AML-193 (cell line): ENCODE results near the gene TMEM248.
"Not testable (repeated sequence)": the region's sequence is repeated elsewhere in the genome, so short reads cannot be mapped to it uniquely, and the experiment has no call there.

Experiments
- DNase-seq, 2 experiments: peaks; one replicate each; lab custom pipeline; 2025; lab: John Stamatoyannopoulos, UW

TMEM248 gene

DNA sequence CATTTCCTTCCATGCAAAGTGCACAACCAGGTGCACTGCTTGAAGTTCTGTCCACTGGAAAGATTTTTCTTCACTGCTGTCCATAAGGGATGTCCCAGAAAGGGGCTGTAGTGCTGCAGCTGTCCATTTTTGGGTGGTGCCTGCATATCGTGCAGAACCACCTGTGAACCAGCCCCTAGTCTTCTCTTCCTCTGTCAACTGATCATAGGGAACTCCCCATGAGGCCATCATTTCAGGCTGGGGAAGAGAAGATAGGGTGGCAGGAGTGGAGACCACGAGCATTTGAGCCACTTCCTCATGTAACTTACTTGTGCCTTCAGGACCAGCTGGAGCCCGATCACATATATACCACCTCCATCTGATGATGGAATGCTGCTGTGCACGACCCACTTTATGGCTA is 12.4 kb upstream of the TMEM248 start:
- DNase-seq = not testable (repeated sequence)

DNA sequence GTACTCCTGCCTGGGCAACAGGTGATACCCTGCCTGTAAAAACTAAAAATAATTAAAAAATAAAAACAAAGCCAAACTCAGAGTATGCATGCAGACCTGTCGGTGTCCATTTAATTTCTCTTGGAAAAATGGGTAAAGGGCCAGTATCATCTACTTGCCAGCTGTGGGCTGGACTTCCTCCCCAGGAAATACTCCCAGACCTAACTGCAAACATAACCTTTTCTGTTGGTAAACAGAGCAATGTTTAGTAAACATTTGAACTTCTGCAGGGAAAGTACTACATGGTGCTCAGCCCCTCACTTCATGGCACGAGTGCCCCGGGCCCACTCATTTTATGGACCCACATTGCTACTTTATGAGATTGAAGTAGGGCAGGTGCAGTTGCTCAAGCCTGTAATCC is 10.2 kb upstream of the TMEM248 start:
- DNase-seq = no peak

DNA sequence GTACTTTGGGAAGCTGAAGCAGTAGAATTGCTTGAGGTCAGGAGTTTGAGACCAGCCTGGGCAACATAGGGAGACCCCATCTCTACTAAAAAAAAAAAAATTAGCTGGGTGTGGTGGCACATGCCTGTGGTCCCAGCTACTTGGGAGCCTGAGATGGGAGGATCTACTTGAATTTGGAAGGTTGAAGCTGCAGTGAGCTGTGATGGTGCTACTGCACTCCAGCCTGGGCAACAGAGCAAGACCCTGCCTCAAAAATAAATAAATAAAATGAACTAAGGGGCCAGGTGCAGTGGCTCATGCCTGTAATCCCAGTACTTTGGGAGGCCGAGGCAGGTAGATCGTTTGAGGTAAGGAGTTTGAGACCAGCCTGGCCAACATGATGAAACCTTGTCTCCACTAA is 9.8 kb upstream of the TMEM248 start:
- not testable (repeated sequence) for DNase-seq

DNA sequence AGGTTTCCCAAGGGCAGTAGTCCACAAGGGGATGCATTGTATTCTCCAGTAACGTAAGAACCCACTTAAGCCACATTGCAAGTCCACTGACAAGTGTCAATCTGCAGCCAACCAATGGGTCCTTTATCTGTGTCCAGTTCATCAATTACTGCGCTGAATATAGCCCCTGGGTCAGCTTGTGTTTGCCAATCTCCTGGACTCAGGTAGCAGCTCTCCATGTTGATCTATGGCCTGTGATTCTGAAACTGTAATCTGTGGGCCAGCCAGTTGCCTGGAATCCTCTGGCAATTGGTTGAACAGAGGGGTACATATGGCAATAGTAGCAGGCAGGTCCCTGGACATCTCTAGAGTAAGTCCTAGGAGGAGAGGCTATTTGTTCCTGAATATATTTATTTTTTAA is 8.8 kb upstream of the TMEM248 start:
- no peak for DNase-seq

DNA sequence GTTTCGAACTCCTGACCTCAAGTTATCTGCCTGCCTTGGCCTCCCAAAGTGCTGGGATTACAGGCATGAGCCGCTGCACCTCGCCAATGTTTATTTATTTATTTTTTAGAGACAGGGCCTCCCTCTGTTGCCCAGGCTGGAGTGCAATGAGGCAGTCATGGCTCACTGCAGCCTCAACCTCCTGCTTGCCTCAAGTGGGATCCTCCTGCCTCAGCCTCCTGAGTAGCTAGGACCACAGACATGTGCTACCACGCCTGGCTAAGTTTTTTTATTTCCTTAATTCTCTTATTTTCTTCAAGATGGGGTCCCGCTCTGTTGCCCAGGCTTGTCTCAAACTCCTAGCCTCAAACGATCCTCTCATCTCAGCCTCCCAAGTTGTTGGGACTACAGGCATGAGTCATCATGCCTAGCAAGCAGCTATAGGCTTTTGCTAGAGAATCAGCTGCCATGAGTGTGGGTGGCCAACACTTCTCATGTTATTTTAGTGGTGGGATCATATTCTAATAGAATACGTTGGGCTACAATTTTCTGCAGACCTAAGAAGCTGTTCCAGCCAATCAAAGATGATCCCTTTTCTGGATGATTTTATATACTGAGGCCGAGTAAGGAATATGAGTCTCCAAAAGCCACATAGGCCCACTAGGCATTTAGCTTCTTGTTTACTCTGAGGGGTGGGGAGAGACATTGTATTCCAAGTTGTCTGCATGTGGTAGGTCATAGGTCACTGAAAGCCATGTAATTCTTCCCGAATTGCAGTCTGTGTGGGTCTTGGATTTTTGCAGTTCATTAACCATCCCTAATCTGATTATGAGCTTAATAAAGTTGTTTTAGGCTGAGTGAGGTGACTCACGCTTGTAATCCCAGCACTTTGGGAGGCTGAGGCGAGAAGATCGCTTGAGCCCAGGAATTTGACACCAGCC is 7.6 kb upstream of the TMEM248 start:
- no peak for DNase-seq

DNA sequence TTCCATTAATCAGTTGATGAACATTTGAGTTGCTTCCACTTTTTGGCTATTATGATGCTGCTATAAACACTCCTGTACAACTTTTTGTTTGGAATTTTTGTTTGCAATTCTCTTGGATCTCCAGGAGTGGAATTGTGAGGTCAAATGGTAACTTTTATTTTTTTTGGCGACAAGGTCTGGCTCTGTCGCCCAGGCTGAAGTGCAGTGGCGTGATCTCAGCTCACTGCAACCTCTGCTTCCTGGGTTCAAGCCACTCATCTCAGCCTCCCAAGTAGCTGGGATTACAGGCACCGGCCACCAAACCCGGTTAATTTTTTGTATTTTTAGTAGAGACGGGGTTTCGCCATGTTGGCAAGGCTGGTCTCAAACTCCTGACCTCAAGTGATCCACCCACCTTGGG is 3.1 kb upstream of the TMEM248 start:
- not testable (repeated sequence) for DNase-seq

DNA sequence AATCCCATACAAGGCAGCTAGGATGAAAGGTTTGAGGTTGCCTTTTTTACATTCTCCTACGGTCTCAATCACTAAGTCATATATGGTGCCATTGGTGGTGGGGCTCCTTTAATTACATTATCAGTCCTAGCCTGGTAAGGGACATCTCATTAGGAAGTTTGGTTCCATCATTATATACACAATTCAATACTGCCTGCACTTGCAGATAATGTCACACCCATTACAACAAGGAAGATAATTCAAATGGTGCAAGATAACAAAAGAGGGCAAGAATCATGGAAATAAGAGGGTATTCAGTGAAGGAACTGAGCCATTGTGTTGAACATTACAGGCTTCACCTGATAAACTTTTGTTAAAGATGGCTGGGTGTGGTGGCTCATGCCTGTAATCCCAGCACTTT is 1.7 kb upstream of the TMEM248 start:
- no peak for DNase-seq

DNA sequence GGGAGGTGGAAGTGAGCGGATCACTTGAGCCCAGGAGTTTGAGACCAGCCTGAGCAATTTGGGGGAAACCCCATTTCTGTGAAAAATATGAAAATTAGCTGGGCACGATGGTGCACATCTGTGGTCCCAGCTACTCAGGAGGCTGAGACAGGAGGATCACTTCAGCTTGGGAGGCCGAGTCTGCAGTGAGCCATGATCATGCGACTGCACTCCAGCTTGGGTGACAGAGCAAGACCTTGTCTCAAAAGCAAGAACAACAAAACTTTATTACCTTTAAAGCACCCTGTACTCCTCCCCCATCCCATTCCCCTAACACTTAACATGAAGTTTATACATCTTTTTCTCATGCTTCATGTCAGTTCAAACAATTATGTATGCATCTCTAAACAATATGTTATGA is 1.3 kb upstream of the TMEM248 start:
- no peak for DNase-seq

DNA sequence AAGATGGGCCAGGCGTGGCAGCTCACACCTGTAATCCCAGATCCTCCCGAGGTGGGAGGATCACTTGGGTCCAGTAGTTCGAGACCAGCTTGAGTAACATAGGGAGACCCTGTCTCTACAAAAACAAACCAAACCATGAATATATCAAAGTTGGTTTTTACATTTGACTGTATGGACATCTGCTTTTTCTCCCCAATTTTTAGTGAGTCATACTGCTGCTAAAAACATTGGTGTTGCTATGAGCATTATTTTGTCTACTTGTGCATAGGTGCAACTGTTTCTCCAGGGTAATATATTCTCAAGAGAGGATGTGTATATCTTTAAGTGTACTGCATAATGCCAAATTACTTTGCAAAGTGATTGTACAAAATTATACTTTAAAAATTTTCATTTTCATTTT is 769 bp upstream of the TMEM248 start:
- no peak for DNase-seq

DNA sequence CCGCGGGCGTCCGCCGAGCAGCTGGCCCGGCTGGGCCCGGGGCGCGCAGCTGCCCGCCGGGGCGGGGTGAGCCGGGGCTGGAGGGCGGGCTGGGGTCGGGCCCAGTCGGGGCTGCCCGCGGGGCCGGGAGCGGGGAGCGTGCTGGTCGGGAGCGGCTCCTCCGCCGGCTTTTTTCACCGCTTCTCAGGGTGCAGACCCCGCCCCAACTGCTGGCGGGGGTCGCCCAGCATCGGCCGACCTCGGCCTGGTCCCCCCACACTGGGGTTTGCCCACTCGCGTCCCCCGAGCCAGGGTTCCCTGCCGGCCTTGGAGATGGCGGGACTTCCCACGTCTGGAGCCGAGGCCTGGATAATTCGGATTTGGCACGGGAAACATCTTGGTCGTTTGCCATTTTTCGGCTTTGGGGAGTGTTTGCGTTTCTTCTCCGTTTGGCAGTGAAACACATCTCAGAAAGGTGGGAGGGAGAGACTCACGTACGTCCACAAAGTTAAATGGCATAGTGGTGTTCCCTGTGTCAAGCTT is 432 bp downstream of the TMEM248 start:
- DNase-seq = no peak

DNA sequence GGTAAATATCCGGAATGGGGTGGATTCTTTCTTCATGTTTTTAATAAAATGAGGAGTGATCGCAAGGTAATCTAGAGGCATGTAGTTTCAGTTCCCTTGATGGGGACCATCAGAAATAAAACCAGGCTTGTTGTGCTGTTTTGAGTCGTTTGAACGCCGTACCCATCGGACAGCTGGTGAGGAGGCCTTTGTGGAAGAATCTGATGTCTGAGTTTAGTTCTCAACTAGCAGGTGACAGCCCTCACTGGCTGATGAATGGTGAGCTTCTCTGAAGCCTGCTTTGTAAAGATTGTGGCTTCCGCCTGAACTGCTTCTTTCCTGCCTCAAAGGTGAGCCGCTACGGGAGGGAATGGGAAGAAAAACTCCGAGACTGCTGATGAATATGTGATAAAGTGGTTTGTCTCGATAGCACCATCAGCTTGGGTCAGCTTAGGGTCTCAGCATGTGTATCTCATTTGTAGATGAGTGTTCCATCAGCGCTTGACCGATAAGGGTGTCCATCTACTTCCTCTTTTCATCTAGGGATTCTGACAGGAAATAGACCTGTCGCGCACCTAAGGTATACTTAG is 977 bp downstream of the TMEM248 start:
- peak in 1 of 2 experiments; percentile 35 for DNase-seq

DNA sequence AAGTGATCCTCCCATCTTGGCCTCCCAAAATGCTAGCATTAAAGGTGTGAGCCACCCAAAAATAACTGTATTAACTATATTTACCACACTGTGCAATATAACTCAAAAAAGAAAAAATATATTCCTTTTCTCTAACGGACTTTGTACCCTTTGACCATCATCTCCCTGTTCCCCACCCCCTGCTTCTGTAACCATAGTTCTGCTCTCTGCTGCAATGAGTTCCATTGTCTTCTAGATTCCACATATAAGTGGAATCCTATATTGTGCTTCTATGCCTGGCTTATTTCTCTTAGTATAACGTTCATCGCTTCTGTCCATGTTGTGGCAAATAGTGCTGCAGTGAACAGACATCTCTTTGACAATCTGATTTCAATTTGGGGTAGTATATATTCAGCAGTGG is 4.2 kb downstream of the TMEM248 start:
- no peak for DNase-seq

DNA sequence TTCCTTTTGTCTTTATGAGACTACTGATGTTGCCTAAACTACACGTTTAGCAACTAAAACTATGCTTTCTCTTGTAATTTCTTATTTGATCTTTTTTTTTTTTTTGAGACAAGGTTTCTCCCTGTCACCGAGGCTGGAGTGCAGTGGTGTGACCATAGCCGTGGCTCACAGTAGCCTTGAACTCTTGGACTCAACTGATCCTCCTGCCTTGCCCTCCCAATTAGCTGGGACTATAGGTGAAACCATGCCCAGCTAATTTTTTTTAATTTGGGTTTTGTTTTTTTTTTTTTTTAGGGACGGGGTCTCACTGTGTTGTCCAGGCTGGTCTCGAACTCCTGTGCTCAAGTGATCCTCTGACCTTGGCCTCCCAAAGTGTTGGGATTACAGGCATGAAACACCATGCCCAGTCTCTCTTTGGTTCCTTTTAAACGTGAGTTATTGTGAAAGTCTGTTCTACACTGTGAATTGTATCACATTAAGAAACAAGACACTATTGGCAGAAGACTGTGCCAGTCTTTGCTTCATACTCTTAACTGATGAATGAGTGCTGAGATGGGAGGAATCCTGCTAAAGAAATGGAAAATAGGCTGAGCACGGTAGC is 6.4 kb downstream of the TMEM248 start:
- DNase-seq = no peak

DNA sequence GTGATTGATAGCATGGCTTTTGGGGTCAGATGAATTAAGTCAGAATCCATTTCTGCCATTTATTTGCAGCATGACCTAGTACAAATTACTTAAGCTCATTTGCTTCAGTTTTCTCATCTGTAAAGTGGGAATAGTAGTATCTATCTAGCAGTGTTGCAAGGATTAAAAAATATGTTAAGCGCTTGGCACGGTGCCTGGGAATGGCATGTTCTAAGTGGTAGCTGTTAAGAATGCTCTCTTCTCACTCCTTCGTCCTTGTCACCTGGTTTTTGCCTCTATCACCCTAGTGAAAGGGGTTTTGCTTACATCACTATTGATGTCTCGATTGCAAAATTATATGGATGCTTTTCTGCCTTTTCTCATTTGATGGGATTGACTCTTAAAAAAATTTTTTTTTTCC is 7.4 kb downstream of the TMEM248 start:
- no peak for DNase-seq

DNA sequence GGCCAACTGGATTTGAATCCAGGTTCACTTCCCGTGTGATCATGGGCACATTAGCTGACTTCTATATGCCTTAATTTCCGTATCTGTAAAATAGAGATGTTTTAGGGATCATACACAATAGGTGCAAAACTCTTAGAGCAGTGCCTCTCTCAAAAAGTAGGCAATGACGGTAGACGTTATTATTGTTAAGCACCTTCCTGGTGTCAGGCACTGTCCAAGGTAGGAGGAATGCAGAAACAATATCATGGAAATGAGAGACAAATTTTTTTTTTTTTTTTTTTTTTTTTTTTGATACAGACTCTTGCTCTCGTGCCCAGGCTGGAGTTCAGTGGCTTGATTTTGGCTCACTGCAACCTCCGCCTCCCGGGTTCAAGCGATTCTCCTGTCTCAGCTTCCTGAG is 8.1 kb downstream of the TMEM248 start:
- DNase-seq = no peak

DNA sequence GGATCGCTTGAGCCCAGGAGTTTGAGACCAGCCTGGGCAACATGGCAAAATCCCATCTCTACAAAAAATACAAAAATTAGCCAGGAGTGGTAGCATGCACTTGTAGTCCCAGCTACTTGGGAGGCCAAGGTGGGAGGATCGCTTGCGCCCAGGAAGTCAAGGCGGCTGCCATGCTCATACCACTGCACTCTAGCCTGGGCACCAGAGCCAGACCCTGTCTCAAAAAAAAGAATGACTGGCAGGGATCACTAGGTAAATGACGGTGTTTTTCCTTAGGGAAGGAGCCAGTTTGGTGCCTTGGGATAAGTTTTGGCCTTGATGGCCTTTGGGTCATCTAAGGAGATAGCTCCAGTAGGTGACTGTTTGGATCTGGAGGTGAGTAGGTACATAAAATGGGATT is 8.9 kb downstream of the TMEM248 start:
- DNase-seq = no peak

DNA sequence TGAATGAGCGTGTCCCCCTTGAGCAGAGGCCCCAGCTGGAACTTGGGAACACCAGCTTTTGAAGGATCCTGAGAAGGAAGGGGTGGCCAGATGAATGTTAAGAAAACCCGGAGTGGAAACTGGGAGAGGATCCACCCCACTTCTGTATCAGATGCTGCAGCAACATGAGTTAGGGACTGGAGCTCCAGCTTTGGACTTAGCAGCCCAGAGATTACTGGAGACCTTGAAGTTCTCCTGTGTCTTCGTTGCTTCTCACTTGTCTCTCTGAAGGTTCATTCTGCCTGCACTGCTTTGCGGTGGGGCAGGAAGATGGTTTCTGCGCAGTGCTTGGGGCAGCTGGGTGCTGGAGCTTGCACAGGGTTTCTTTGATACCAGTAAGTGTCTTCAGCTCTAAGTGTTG is 9.3 kb downstream of the TMEM248 start:
- no peak for DNase-seq

DNA sequence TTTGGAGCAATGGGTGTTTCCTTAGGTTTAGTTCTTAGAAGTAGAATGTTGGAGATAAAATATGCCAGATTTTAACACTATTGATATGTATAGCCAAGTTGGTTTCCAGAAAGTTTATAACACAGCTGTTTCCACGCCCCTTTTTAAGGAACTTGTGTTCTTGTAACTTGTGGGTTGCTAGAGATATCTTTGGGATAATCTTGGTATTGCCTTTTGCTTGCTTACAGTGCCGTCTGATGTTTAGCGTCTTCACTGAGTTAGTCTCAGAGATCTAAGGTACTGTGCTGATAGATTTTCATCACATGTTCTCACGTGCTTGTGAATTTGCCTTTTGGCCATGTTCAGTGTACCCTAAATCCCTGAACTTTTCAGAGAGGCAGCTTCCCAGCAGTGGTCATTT is 12.4 kb downstream of the TMEM248 start:
- no peak for DNase-seq

DNA sequence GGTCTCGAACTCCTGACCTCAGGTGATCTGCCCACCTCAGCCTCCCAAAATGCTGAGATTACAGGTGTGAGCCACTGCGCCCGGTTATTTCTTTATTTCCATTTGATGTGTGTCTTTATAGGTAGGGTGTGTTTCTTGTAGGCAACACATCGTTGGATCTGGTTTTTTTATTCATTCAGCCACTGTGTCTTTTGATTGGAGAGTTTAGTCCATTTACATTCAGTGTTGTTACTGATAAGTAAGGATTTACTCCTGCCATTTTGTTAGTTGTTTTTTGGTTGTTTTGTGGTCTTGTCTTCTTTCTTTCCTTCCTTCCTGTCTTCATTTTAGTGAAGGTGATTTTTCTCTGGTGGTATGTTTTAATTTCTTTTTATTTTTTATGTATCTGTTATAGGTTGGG is 16.9 kb downstream of the TMEM248 start:
- no peak for DNase-seq

DNA sequence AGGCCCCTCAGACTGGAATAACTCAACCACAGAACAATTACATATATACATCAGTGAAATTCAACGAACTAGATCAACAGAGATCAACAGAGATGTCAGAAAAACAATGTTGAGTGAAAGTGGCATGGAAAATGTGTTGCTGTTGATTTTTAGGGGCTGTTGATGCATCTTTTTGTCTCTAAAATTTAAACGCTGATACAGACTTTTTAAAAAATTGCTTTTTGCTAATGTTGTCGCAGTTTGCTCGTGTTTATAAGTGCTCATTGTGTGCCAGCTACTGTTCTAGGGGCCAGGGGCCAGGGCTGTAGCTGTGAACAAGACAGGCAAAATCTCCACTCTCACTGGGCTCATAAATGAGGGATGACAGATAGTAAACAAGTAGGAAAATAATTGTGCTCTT is 18.3 kb downstream of the TMEM248 start:
- no peak for DNase-seq

DNA sequence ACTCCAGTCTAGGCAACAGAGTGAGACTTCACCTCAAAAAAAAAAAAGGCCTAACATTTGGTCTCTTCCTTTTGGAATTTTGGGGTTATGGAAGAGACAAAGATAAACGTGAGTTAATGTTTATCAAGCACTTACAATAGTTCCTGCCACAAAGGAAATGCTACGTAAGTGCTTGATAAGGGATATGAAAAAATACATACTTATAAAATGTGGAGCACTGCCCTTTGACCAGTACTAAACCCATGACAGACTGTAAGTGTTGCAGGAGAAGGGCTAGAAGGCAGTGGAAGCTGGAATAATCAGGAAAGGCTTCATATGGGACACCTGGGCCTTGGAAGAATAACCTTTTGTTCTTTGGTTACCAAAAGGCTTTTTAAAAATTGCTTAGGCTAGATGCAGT is 25.5 kb downstream of the TMEM248 start:
- no peak for DNase-seq

DNA sequence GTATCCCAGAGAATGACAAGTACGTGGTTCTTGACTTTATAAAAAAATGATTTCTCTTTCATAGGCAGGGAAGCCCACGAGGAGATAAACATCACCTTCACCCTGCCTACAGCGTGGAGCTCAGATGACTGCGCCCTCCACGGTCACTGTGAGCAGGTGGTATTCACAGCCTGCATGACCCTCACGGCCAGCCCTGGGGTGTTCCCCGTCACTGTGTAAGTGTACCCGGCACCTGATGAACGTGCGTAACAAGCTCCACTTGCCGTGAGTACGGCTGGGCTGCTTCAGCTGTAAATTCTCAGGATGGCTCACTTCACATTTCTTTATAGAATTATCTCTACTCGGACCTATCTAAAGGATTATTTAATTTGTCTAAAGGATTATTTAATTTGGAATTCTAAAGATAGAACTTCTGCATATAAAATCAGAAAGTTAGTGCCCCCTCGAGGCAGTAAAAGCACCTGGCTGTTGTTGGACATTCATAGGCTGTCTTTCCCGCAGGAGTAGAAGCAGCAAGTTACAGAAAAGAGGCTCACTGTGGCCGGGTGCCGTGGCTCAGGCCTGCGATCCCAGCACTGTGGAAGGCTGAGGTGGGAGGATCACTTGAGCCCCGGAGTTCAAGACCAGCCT is 27.6 kb downstream of the TMEM248 start:
- DNase-seq = no peak

DNA sequence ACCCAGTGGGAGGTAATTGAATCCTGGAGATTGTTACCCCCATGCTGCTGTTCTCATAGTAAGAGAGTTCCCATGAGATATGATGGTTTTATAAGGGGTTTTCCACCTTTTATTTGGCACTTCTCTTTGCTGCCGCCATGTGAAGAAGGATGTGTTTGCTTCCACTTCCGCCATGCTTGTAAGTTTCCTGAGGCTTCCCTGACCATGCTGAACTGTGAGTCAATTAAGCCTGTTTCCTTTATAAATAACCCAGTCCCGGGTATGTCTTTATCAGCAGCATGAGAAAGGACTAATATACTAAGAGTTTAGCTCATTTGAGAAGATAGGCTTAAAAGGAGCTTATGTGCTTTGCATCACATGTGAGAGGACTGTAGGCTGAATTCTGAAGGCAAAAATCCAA is 29.3 kb downstream of the TMEM248 start:
- no peak for DNase-seq
